K562 (cell line): ENCODE measurements around the gene NVL.

Experiments
- CBX3 ChIP-seq, 2 experiments: IDR thresholded peaks; 1 replicate in 1 of 2; 2 replicates in 1 of 2; pipeline ENCODE4 v1.6.1; 2012; ENCODE audit warnings: inconsistent platforms in 2 of 2, low read length in 2 of 2, borderline replicate concordance in 1 of 2, control low read depth in 1 of 2
- EZH2 ChIP-seq: IDR thresholded peaks from 2 replicates; pipeline ENCODE4 v1.6.1; 2012; ENCODE audit warnings: low read depth, mild to moderate bottlenecking, inconsistent platforms, low read length, borderline replicate concordance
- GABPB2 ChIP-seq: fragments of 250-450 bp; sonication (Bioruptor Pico); conservative IDR thresholded peaks from 2 replicates; pipeline ENCODE4 v1.5.1; 2021; ENCODE audit warnings: mild to moderate bottlenecking
- HMG20A ChIP-seq: fragments of 450-650 bp; formaldehyde crosslinking; conservative IDR thresholded peaks from 2 replicates; pipeline ENCODE4 v1.4.0; 2020; ENCODE audit warnings: mild to moderate bottlenecking, mixed read lengths
- KLF10 ChIP-seq: fragments of 250-450 bp; sonication (Bioruptor Pico); IDR thresholded peaks from 2 replicates; pipeline ENCODE4 v1.6.1; 2021; ENCODE audit warnings: matching md5 sums
- MAFK ChIP-seq: IDR thresholded peaks from 2 replicates; pipeline ENCODE4 v1.6.1; 2011; ENCODE audit warnings: low read length, improper control_type of control experiment
- NBN ChIP-seq: fragments of 450-650 bp; IDR thresholded peaks from 2 replicates; pipeline ENCODE4 v1.6.1; 2016; ENCODE audit warnings: low read depth, mild to moderate bottlenecking
- THRAP3 ChIP-seq: fragments of 450-650 bp; IDR thresholded peaks from 2 replicates; pipeline ENCODE4 v1.6.1; 2016; ENCODE audit warnings: mild to moderate bottlenecking, inconsistent platforms, borderline replicate concordance
- YBX1 ChIP-seq: fragments of 450-650 bp; IDR thresholded peaks from 2 replicates; pipeline ENCODE4 v1.7.1; 2016; ENCODE audit warnings: mild to moderate bottlenecking
- YY1 ChIP-seq, 3 experiments: IDR thresholded peaks; 2 replicates each; pipeline ENCODE4 v1.6.1; 2011; ENCODE audit warnings: low read length in 2 of 3, mild to moderate bottlenecking in 2 of 3, moderate library complexity in 2 of 3, borderline replicate concordance in 1 of 3, control low read depth in 1 of 3, low read depth in 1 of 3; ENCODE audit not compliant: insufficient read depth in 3 of 3, insufficient replicate concordance in 2 of 3, control insufficient read depth in 1 of 3, insufficient read length in 1 of 3; ENCODE audit errors: extremely low read depth in 1 of 3
- ZNF146 ChIP-seq: IDR thresholded peaks from one replicate; pipeline ENCODE4 v1.6.1; 2018; ENCODE audit warnings: missing compliant biosample characterization; ENCODE audit not compliant: unreplicated experiment
- ZNF695 ChIP-seq: fragments of 450-650 bp; formaldehyde crosslinking; IDR thresholded peaks from 2 replicates; pipeline ENCODE4 v1.4.0; 2020; ENCODE audit warnings: mild to moderate bottlenecking, moderate library complexity
- TF ChIP-seq, protein P1 (sequence below), 3 experiments: IDR thresholded peaks in 2 of 3; conservative IDR thresholded peaks in 1 of 3; 2 replicates each; pipeline ENCODE4 v1.5.1; 2011 to 2012; ENCODE audit warnings: low read length in 3 of 3, mild to moderate bottlenecking in 3 of 3, control low read depth in 2 of 3, improper control_type of control experiment in 1 of 3, inconsistent platforms in 1 of 3, low read depth in 1 of 3, mixed read lengths in 1 of 3, moderate library complexity in 1 of 3; ENCODE audit not compliant: insufficient read depth in 2 of 3
- TF ChIP-seq, protein P2 (sequence below): fragments of 250-450 bp; sonication (Bioruptor Pico); IDR thresholded peaks from 2 replicates; pipeline ENCODE4 v1.8.0; 2021; ENCODE audit warnings: borderline replicate concordance, mild to moderate bottlenecking, moderate library complexity; ENCODE audit not compliant: poor library complexity, severe bottlenecking

DNA sequence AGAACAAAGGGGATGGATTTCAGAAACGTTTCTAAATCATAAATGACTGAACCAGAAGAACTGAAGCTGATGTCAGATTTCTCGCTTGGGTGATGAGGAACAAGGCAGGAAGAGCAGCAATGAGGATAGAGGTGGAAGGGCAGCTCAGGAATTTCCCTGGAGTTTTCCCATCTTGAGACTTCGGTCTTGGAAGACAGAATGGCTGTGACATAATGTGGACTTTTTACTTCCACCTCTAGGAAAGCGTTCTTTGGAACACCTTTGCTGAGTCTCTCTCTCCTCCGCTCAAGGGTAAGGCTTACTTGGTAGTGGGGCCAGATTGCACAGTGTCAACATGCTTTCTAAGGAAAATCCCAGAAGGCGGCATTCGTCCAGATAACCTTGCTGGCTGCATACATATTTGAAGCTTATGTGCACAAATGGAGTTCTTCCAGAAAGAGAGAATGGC lies 110.3 kb downstream of the NVL start:
- no peak for TF ChIP-seq NBN
- no peak for TF ChIP-seq THRAP3
- TF ChIP-seq, protein P1, sequence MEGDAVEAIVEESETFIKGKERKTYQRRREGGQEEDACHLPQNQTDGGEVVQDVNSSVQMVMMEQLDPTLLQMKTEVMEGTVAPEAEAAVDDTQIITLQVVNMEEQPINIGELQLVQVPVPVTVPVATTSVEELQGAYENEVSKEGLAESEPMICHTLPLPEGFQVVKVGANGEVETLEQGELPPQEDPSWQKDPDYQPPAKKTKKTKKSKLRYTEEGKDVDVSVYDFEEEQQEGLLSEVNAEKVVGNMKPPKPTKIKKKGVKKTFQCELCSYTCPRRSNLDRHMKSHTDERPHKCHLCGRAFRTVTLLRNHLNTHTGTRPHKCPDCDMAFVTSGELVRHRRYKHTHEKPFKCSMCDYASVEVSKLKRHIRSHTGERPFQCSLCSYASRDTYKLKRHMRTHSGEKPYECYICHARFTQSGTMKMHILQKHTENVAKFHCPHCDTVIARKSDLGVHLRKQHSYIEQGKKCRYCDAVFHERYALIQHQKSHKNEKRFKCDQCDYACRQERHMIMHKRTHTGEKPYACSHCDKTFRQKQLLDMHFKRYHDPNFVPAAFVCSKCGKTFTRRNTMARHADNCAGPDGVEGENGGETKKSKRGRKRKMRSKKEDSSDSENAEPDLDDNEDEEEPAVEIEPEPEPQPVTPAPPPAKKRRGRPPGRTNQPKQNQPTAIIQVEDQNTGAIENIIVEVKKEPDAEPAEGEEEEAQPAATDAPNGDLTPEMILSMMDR (IDR thresholded peaks at IDR 0.05 in 2 of 3, conservative IDR thresholded peaks at IDR 0.05 in 1 of 3; ENCODE audit: insufficient read depth in 2 of 3, low read depth in 1 of 3, low read length in 3 of 3) = no peak
- no peak for TF ChIP-seq MAFK
- TF ChIP-seq ZNF695 (CRISPR knock-in tag) = no peak
- TF ChIP-seq KLF10 = no peak
- no peak for TF ChIP-seq HMG20A
- TF ChIP-seq YBX1 = no peak
- TF ChIP-seq EZH2 = no peak
- TF ChIP-seq YY1 (IDR thresholded peaks at IDR 0.05; ENCODE audit: borderline replicate concordance in 1 of 3, control insufficient read depth in 1 of 3, extremely low read depth in 1 of 3, insufficient read depth in 3 of 3, insufficient read length in 1 of 3, insufficient replicate concordance in 2 of 3, low read depth in 1 of 3, low read length in 2 of 3) = no peak
- TF ChIP-seq CBX3 (IDR thresholded peaks at IDR 0.05; ENCODE audit: borderline replicate concordance in 1 of 2, low read length in 2 of 2) = no peak
- no peak for TF ChIP-seq ZNF146 (CRISPR knock-in tag)
- TF ChIP-seq GABPB2 (CRISPR knock-in tag) = no peak
- TF ChIP-seq, protein P2, sequence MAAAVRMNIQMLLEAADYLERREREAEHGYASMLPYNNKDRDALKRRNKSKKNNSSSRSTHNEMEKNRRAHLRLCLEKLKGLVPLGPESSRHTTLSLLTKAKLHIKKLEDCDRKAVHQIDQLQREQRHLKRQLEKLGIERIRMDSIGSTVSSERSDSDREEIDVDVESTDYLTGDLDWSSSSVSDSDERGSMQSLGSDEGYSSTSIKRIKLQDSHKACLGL (CRISPR knock-in tag) = no peak
